Nephron progenitor cell (in vitro differentiated cells): ENCODE data around the gene TSPAN1.

ENCODE experiments used
- DNase-seq: peaks from one replicate; pipeline ENCODE4 v3.0.0; 2021
- H3K27ac Mint-ChIP-seq: 2 replicates; pipeline ENCODE4 v1.8.0; 2021; ENCODE audit warnings: mild to moderate bottlenecking, moderate library complexity, mixed read lengths
- H3K27me3 Mint-ChIP-seq: 2 replicates; pipeline ENCODE4 v1.8.0; 2021; ENCODE audit warnings: mild to moderate bottlenecking, low read depth, mixed read lengths; ENCODE audit not compliant: poor library complexity
- H3K36me3 Mint-ChIP-seq: 2 replicates; pipeline ENCODE4 v1.8.0; 2021; ENCODE audit warnings: low read depth, mixed read lengths
- H3K4me1 Mint-ChIP-seq: 2 replicates; pipeline ENCODE4 v1.8.0; 2021; ENCODE audit warnings: mixed read lengths
- H3K4me3 Mint-ChIP-seq: 2 replicates; pipeline ENCODE4 v1.8.0; 2021; ENCODE audit warnings: mild to moderate bottlenecking, moderate library complexity, mixed read lengths
- H3K9me3 Mint-ChIP-seq: 2 replicates; pipeline ENCODE4 v1.8.0; 2021; ENCODE audit warnings: mild to moderate bottlenecking, moderate library complexity, mixed read lengths
- TF ChIP-seq, protein P1 (sequence below): fragments of 200-600 bp; sonication (generic); IDR thresholded peaks from 2 replicates; pipeline ENCODE4 v1.5.0; 2021; ENCODE audit warnings: antibody characterized with exemption

Gene TSPAN1

GRCh38 chr1:46197964-46198811 lies 23.3 kb downstream of the TSPAN1 start, which contains the start of gene POMGNT1:
TSS of gene POMGNT1 (minus strand) at chr1:46198434. CDS start at chr1:46197821, 613 bp downstream.
- peak; percentile 82 for DNase-seq
- TF ChIP-seq, protein P1, sequence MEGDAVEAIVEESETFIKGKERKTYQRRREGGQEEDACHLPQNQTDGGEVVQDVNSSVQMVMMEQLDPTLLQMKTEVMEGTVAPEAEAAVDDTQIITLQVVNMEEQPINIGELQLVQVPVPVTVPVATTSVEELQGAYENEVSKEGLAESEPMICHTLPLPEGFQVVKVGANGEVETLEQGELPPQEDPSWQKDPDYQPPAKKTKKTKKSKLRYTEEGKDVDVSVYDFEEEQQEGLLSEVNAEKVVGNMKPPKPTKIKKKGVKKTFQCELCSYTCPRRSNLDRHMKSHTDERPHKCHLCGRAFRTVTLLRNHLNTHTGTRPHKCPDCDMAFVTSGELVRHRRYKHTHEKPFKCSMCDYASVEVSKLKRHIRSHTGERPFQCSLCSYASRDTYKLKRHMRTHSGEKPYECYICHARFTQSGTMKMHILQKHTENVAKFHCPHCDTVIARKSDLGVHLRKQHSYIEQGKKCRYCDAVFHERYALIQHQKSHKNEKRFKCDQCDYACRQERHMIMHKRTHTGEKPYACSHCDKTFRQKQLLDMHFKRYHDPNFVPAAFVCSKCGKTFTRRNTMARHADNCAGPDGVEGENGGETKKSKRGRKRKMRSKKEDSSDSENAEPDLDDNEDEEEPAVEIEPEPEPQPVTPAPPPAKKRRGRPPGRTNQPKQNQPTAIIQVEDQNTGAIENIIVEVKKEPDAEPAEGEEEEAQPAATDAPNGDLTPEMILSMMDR: no peak
- H3K9me3 Mint-ChIP-seq: no peaks in the 10 kb centered on the region
- H3K36me3 Mint-ChIP-seq: peaks cover 5% of the 10 kb centered on the region
- H3K27me3 Mint-ChIP-seq: peaks cover 12% of the 10 kb centered on the region
- H3K27ac Mint-ChIP-seq: peak within 1 kb of the TSS; percentile 51
- peaks cover 24% of the 10 kb centered on the region for H3K4me1 Mint-ChIP-seq
- H3K4me3 Mint-ChIP-seq: peak within 1 kb of the TSS; percentile 83

DNA sequence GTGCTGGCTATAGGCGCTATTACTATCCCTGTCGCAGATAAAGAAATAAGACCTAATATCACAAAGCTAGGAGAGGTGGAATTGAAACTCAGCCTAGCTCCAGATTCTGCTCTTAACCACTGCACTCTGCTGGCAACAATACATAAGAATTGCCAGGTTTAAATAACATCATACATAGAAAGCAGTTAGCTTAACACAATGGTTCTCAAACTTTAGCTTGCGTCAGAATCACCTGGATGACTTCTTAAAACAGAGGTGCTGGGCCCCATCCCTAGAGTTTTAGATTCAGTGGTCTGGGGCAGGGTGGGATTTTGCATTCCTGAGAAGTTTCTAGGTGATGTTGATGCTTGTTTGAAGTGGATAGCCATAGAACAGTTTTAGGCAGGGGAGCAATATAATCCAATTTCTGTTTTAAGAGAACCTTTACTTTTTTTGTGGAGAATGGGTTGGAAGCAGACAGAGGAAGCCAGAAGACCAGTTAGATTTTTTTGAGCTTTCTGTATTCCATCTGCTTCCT lies 24.4 kb downstream of the TSPAN1 start:
- no peaks in the 10 kb centered on the region for H3K9me3 Mint-ChIP-seq
- peaks cover 12% of the 10 kb centered on the region for H3K27me3 Mint-ChIP-seq
- peak overlapping the region; percentile 82 for H3K4me3 Mint-ChIP-seq
- peaks cover 5% of the 10 kb centered on the region for H3K36me3 Mint-ChIP-seq
- TF ChIP-seq, protein P1: no peak
- no peak for DNase-seq
- H3K27ac Mint-ChIP-seq: no peak overlapping the region
- peaks cover 33% of the 10 kb centered on the region for H3K4me1 Mint-ChIP-seq

DNA sequence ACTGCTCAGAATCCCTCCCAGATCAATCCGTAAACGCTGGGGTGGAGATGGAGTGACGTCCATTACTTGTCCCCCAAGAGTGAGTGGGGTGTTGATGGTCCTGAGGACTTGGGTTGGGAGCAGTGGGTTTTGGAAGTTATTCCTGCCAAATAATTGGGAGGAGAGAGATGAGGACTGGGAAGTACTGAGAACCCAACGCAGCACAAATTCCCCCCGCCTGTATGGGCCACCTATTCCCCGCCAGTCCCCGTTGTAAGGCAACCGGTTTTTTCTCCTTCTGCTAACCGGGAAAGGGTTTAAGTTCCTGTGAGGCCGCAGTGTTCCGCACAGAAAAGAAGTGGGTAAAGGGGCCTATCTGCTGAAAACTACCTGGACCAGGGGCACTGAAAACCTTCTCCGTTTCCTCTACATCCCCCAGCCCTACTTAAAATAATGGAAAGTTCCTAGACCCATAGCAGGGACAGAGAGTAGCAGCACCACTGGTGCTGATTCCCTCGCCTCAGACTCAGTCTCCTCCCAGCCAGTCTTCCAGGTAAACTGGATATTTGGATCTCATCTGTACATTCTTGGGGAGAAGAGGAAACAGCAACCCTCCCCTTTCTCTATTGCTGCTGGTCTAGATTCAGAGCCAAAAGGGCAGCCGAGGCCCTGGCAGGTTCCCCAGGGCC lies 29.0 kb downstream of the TSPAN1 start:
- Mint-ChIP-seq H3K4me3 (peak overlapping the region; percentile 95), H3K4me1 (peaks cover 44% of the 10 kb centered on the region), H3K27ac (no peak overlapping the region), H3K9me3 (no peaks in the 10 kb centered on the region), H3K36me3 (no peaks in the 10 kb centered on the region), H3K27me3 (peaks cover 17% of the 10 kb centered on the region)
- TF ChIP-seq, protein P1: no peak
- DNase-seq: no peak

DNA sequence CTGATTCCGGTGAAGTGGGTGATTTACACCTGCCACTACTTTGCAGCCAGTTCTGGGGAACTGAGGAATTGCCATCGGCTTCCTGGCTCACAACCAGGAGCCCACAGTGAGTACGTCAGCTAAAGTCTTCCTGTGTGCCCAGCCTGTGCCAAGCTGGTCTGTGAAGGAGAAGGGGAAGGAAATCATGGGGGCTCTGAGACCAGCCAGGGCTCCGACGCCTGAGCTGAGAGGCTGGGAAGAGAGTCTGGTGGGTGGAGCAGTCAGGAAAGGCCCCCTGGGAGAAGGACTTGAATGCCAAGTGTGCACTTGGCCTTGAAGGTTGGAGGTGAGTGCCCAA lies 29.5 kb downstream of the TSPAN1 start:
- DNase-seq: no peak
- H3K4me1 Mint-ChIP-seq: peaks cover 44% of the 10 kb centered on the region
- peaks cover 17% of the 10 kb centered on the region for H3K27me3 Mint-ChIP-seq
- H3K27ac Mint-ChIP-seq: no peak overlapping the region
- H3K4me3 Mint-ChIP-seq: peak overlapping the region; percentile 95
- TF ChIP-seq, protein P1: no peak
- H3K9me3 Mint-ChIP-seq: no peaks in the 10 kb centered on the region
- no peaks in the 10 kb centered on the region for H3K36me3 Mint-ChIP-seq

GRCh38 chr1:46205141-46205540 lies 30.3 kb downstream of the TSPAN1 start:
- Mint-ChIP-seq H3K4me1 (peaks cover 41% of the 10 kb centered on the region), H3K27me3 (peaks cover 17% of the 10 kb centered on the region), H3K27ac (no peak overlapping the region), H3K9me3 (no peaks in the 10 kb centered on the region), H3K4me3 (no peak overlapping the region), H3K36me3 (no peaks in the 10 kb centered on the region)
- no peak for DNase-seq
- TF ChIP-seq, protein P1: no peak
